HG02588 (cell line): ENCODE measurements around the gene HS6ST2.

Source experiments
- ATAC-seq: cut with Tn5 transposase; IDR thresholded peaks from one replicate; pipeline ENCODE4 v1.9.1; 2021; ENCODE audit warnings: mild to moderate bottlenecking, moderate library complexity; ENCODE audit not compliant: unreplicated experiment

The HS6ST2 gene

GRCh38 chrX:132631579-132632232 lies 326.7 kb downstream of the HS6ST2 start:
- no peak for ATAC-seq

- no peak for ATAC-seq
Observed at GRCh38 chrX:132624466-132624865, 334.0 kb downstream of the HS6ST2 start.

GRCh38 chrX:132623942-132624341 lies 334.5 kb downstream of the HS6ST2 start:
- no peak for ATAC-seq

- ATAC-seq: no peak
Observed at GRCh38 chrX:132623300-132623699, 335.1 kb downstream of the HS6ST2 start.

- no peak for ATAC-seq
Observed at GRCh38 chrX:132622130-132622529, 336.3 kb downstream of the HS6ST2 start.

GRCh38 chrX:132618810-132619209 lies 339.6 kb downstream of the HS6ST2 start:
- ATAC-seq: no peak

- ATAC-seq: no peak
Observed at GRCh38 chrX:132615391-132616131, 342.9 kb downstream of the HS6ST2 start.

GRCh38 chrX:132614297-132614696 lies 344.1 kb downstream of the HS6ST2 start:
- ATAC-seq: no peak

GRCh38 chrX:132613801-132614200 lies 344.6 kb downstream of the HS6ST2 start:
- no peak for ATAC-seq

- no peak for ATAC-seq
Observed at GRCh38 chrX:132612821-132613564, 345.4 kb downstream of the HS6ST2 start.

GRCh38 chrX:132610536-132610935 lies 347.9 kb downstream of the HS6ST2 start:
- no peak for ATAC-seq

- ATAC-seq: no peak
Observed at GRCh38 chrX:132609362-132609848, 349.0 kb downstream of the HS6ST2 start.

GRCh38 chrX:132603700-132604286 lies 354.6 kb downstream of the HS6ST2 start:
- no peak for ATAC-seq

GRCh38 chrX:132602701-132603100 lies 355.7 kb downstream of the HS6ST2 start:
- no peak for ATAC-seq

- ATAC-seq: no peak
Observed at GRCh38 chrX:132594999-132595398, 363.4 kb downstream of the HS6ST2 start.

GRCh38 chrX:132594129-132594528 lies 364.3 kb downstream of the HS6ST2 start:
- no peak for ATAC-seq

- no peak for ATAC-seq
Observed at GRCh38 chrX:132592880-132593279, 365.5 kb downstream of the HS6ST2 start.

- ATAC-seq: no peak
Observed at GRCh38 chrX:132591719-132592275, 366.6 kb downstream of the HS6ST2 start.

GRCh38 chrX:132590350-132591026 lies 367.9 kb downstream of the HS6ST2 start:
- no peak for ATAC-seq

- ATAC-seq: no peak
Observed at GRCh38 chrX:132584936-132585335, 373.5 kb downstream of the HS6ST2 start.
